Adrenal gland (tissue), 12 donors: ENCODE data around the gene CTNND2. TPM values are rescaled to one million over a fixed set of nuclear protein-coding genes. Genes with fewer than 3 reads are reported as not detected.
"Not testable (repeated sequence)": the region's sequence is repeated elsewhere in the genome, so short reads cannot be mapped to it uniquely, and the experiment has no call there.

Experiments
- DNase-seq, 7 donors: peaks; one replicate each; pipeline ENCODE4 v3.0.0-alpha.2; 2019 to 2020
- H3K27ac ChIP-seq, 5 donors: fragments of 200-600 bp; sonication (generic) in 4 of 5; 1 replicate in 3 of 5; 2 replicates in 2 of 5; pipeline versions ENCODE4 v1.5.1 to v1.8.0; 2016 to 2020; ENCODE audit warnings: mild to moderate bottlenecking in 1 of 5
- H3K27me3 ChIP-seq: fragments of 200-600 bp; 2 replicates; pipeline ENCODE4 v1.8.0; 2021
- H3K36me3 ChIP-seq, 2 donors: fragments of 200-600 bp; replicated peaks in 1 of 2; 1 replicate in 1 of 2; 2 replicates in 1 of 2; pipeline versions ENCODE4 v1.5.1 to v1.8.0; 2018 to 2022
- H3K4me1 ChIP-seq, 2 donors: fragments of 200-600 bp; replicated peaks in 1 of 2; 1 replicate in 1 of 2; 2 replicates in 1 of 2; pipeline versions ENCODE4 v1.5.1 to v1.8.0; 2018 to 2021
- H3K4me3 ChIP-seq, 4 donors: fragments of 200-600 bp; sonication (generic) in 3 of 4; one replicate each; pipeline ENCODE4 v1.5.1; 2016 to 2018
- H3K9me3 ChIP-seq, 3 donors: fragments of 200-600 bp; sonication (generic) in 1 of 3; replicated peaks in 1 of 3; 1 replicate in 2 of 3; 2 replicates in 1 of 3; pipeline versions ENCODE4 v1.5.1 to v1.8.0; 2016 to 2021
- CTCF ChIP-seq, 6 experiments: fragments of 450-650 bp in 4 of 6; fragments of 200-600 bp in 2 of 6; sonication (generic) in 1 of 6; IDR thresholded peaks; 1 replicate in 5 of 6; 2 replicates in 1 of 6; pipeline versions ENCODE4 v1.5.1 to v1.8.0; 2016 to 2021; ENCODE audit warnings: antibody characterized with exemption in 6 of 6, mild to moderate bottlenecking in 2 of 6, moderate library complexity in 1 of 6
- POLR2A ChIP-seq, 2 donors: fragments of 450-650 bp; IDR thresholded peaks; one replicate each; pipeline ENCODE4 v1.6.1; 2017; ENCODE audit warnings: antibody characterized with exemption in 2 of 2, mild to moderate bottlenecking in 2 of 2, moderate library complexity in 1 of 2
- WGBS, 4 donors: extraction: QIAGEN DNeasy Blood & Tissue Kit in 2 of 4; methylation state at CpG; one replicate each; pipeline versions ENCODE4 v1.1.5 to v1.1.7; 2013 to 2017; 5-methylcytosine and 5-hydroxymethylcytosine counted together
- intact Hi-C, 2 donors: fragments of 100-400 bp; cut with DNase I; formaldehyde crosslinking; loops; one replicate each; pipeline versions ENCODE4 v1.14.1 to v1.15.0; 2022 to 2023
- polyA plus RNA-seq, 3 donors: library from polyadenylated mRNA; stranded (reverse); fragments of 200-250 nt in 2 of 3; fragments of 350-450 nt in 1 of 3; fragmentation: Illumina TruSeq in 1 of 3; extraction: RNeasy Lipid Tissue Mini Kit (QIAGEN cat#74804) in 1 of 3; gene quantifications; one replicate each; pipeline ENCODE4 v1.2.3, GENCODE V29; 2013 to 2014
- total RNA-seq, 9 donors: library from RNA; depleted of rRNA in 4 of 9; stranded (reverse); fragments of >200 nt in 4 of 9; fragments of 120-200 nt in 1 of 9; fragmentation: NEBNext Ultra II Directional in 1 of 9; extraction: Animal tissue kit (Norgen Biotek cat#: 25700) in 1 of 9; gene quantifications; one replicate each; pipeline versions ENCODE4 v1.1.0 to v1.2.4, GENCODE V29; 2013 to 2023
- donor health status: healthy with polysubstance abuse.
- donor health status: Bipolar disorder and iron deficiency.
- donor health status: DM: yes; HTN: yes; CAD: no.
- donor health status: DM: no; HTN: no; CAD: no.
- donor health status: DM: no; HTN: no; CAD: no.
- donor health status: DM: yes; HTN: yes; CAD: no.

Gene CTNND2
- total and polyA plus RNA-seq, 12 donors = 0.34 to 4.2 (median 1.1) TPM; not detected in 1

GRCh38 chr5:11853140-11853539 lies 51.1 kb downstream of the CTNND2 start:
- H3K27ac ChIP-seq = no peak overlapping the region
- intact Hi-C loops = no loop called here
- no peak overlapping the region for H3K4me3 ChIP-seq
- no peaks in the 10 kb centered on the region for H3K9me3 ChIP-seq
- TF ChIP-seq CTCF (IDR thresholded peaks at IDR 0.05) (no peak), POLR2A (IDR thresholded peaks at IDR 0.05) (no peak)
- no peaks in the 10 kb centered on the region for H3K36me3 ChIP-seq
- no peaks in the 10 kb centered on the region for H3K27me3 ChIP-seq
- no peak for DNase-seq
- H3K4me1 ChIP-seq = no peaks in the 10 kb centered on the region

- no peaks in the 10 kb centered on the region for H3K9me3 ChIP-seq
- H3K27me3 ChIP-seq = no peaks in the 10 kb centered on the region
- no peaks in the 10 kb centered on the region for H3K36me3 ChIP-seq
- no peak overlapping the region for H3K27ac ChIP-seq
- no peak overlapping the region for H3K4me3 ChIP-seq
- intact Hi-C loops = no loop called here
- H3K4me1 ChIP-seq = no peaks in the 10 kb centered on the region
- WGBS, 4 donors = 36 to 53% (median 49%) methylated on average over 1 of the region's 1 CpG
- DNase-seq = no peak
- no peak for TF ChIP-seq CTCF (IDR thresholded peaks at IDR 0.05)
- no peak for TF ChIP-seq POLR2A (IDR thresholded peaks at IDR 0.05)
These were observed 51.5 kb downstream of the CTNND2 start for GRCh38 chr5:11852717-11853087.

GRCh38 chr5:11851965-11852716 lies 52.1 kb downstream of the CTNND2 start:
- no peaks in the 10 kb centered on the region for H3K36me3 ChIP-seq
- 51 to 59% (median 55%) methylated on average over 4 of the region's 4 CpGs for WGBS, 4 donors
- no peak overlapping the region for H3K4me3 ChIP-seq
- no peak for DNase-seq
- H3K27ac ChIP-seq = no peak overlapping the region
- no peaks in the 10 kb centered on the region for H3K4me1 ChIP-seq
- TF ChIP-seq POLR2A (IDR thresholded peaks at IDR 0.05) = no peak
- TF ChIP-seq CTCF (IDR thresholded peaks at IDR 0.05) = no peak
- H3K9me3 ChIP-seq = no peaks in the 10 kb centered on the region
- intact Hi-C loops = no loop called here
- no peaks in the 10 kb centered on the region for H3K27me3 ChIP-seq

GRCh38 chr5:11851416-11851815 lies 52.8 kb downstream of the CTNND2 start:
- Histone ChIP-seq H3K9me3 (no peaks in the 10 kb centered on the region), H3K4me3 (no peak overlapping the region), H3K27me3 (no peaks in the 10 kb centered on the region), H3K4me1 (no peaks in the 10 kb centered on the region), H3K27ac (no peak overlapping the region), H3K36me3 (no peaks in the 10 kb centered on the region)
- intact Hi-C loops = no loop called here
- WGBS, 4 donors = 50 to 85% (median 74%) methylated on average over 2 of the region's 2 CpGs
- no peak for TF ChIP-seq POLR2A (IDR thresholded peaks at IDR 0.05)
- no peak for TF ChIP-seq CTCF (IDR thresholded peaks at IDR 0.05)
- no peak for DNase-seq

- H3K27me3 ChIP-seq, H3K36me3 ChIP-seq, intact Hi-C loops, H3K27ac ChIP-seq, H3K9me3 ChIP-seq, H3K4me3 ChIP-seq, H3K4me1 ChIP-seq, DNase-seq: not testable (repeated sequence)
- WGBS, 4 donors = 32 to 58% (median 49%) methylated on average over 1 of the region's 1 CpG
These were observed 75.7 kb downstream of the CTNND2 start for GRCh38 chr5:11828566-11828965.
